Measurements from ENCODE around the gene ZSWIM1. TPM values are rescaled to one million over a fixed set of nuclear protein-coding genes. Genes with fewer than 3 reads are reported as not detected.

Gene ZSWIM1
- total and polyA plus RNA-seq, 7 donors: 3.6 to 9.4 (median 6.5) TPM

DNA sequence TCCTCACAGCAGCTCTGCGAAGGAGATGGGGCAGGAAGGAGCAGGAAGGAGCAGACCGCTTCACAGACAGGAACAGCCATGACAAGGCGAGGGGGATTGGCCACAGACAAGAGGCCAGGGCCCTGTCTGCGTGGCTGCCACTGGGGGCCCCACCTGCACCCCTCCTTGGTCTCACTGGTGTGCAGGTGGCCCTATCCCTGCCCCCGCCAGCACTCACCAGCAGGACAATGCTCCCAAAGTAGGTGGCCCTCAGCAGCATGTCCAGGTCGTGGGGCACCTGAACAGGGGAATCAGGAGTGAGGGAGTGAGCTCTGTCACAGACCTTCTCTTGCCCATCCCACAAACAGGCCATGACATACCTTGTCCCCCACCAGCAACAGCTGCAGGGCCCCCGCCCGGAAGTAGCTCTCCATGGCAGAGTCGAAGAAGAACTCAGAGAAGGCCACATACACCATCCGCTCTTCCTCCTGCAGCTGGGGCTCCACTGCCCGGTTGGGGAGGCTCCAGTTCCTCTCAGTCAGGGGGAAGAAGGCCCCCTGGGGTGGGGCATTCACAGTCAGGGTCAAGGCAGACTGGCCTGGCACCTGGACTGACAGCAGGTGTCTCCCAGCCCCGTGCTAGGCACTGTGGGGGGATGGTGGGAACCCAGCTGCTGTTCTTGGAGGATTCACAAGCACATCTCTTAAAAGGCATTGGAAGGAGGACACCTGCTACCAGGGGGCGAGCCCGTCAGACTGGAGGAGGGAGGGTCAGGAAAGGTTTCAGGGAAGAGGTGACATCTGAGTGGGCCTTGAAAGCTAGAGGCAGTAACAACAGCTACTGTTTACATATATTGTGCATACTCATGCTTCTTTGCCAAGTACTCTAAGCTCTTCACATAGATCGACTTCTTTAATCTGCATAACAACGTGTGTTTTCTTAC lies 23.8 kb downstream of the ZSWIM1 start:
- no peak for DNase-seq
- Histone ChIP-seq H3K36me3 (peaks cover 0 to 38% (median 6%) of the 10 kb centered on the region in 4 donors), H3K4me1 (no peaks in the 10 kb centered on the region), H3K4me3 (no peak overlapping the region), H3K9me3 (no peaks in the 10 kb centered on the region), H3K27ac (no peak overlapping the region), H3K27me3 (no peaks in the 10 kb centered on the region)
- intact Hi-C loops (cut with DNase I): no loop called here
- WGBS, 2 donors: 78 to 81% methylated on average over 16 of the region's 16 CpGs
- TF ChIP-seq EP300 (IDR thresholded peaks at IDR 0.05): no peak
- TF ChIP-seq, protein P1, sequence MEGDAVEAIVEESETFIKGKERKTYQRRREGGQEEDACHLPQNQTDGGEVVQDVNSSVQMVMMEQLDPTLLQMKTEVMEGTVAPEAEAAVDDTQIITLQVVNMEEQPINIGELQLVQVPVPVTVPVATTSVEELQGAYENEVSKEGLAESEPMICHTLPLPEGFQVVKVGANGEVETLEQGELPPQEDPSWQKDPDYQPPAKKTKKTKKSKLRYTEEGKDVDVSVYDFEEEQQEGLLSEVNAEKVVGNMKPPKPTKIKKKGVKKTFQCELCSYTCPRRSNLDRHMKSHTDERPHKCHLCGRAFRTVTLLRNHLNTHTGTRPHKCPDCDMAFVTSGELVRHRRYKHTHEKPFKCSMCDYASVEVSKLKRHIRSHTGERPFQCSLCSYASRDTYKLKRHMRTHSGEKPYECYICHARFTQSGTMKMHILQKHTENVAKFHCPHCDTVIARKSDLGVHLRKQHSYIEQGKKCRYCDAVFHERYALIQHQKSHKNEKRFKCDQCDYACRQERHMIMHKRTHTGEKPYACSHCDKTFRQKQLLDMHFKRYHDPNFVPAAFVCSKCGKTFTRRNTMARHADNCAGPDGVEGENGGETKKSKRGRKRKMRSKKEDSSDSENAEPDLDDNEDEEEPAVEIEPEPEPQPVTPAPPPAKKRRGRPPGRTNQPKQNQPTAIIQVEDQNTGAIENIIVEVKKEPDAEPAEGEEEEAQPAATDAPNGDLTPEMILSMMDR (IDR thresholded peaks at IDR 0.05): no peak
- TF ChIP-seq POLR2AphosphoS5 (IDR thresholded peaks at IDR 0.05): no peak
- TF ChIP-seq POLR2A (IDR thresholded peaks at IDR 0.05): no peak

DNA sequence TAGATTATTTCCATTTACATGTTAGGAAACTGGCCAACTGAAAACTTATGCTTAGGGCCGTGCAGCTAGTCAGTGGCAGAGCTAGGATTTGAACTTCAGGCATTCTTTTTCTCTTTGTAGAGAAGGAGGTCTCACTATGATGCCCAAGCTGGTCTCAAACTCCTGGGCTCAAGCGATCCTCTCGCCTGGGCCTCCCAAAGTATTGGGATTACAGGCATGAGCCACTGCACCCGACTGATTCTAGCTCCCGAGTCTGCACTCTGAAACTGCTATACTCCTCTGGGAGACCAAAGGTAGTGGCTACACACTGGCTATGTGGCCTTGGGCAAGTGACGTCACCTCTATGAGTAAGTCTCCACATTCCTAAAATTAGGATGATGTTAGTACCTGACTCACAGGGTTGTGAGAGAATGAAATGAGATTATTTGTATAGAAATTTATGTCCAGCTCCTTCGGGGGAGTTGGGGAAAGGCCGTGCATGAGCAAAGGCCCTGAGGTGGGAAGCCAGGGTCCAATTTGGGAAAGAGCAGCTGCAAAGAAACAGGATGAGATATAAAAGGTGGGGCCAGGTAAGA lies 24.6 kb downstream of the ZSWIM1 start:
- no peak overlapping the region for H3K27ac ChIP-seq
- H3K4me1 ChIP-seq: no peaks in the 10 kb centered on the region
- no peaks in the 10 kb centered on the region for H3K27me3 ChIP-seq
- WGBS, 2 donors: 90 to 91% methylated on average over 8 of the region's 8 CpGs
- no peak overlapping the region for H3K4me3 ChIP-seq
- intact Hi-C loops (cut with DNase I): no loop called here
- DNase-seq: no peak
- H3K9me3 ChIP-seq: no peaks in the 10 kb centered on the region
- TF ChIP-seq, protein P1 (IDR thresholded peaks at IDR 0.05): no peak
- TF ChIP-seq POLR2AphosphoS5 (IDR thresholded peaks at IDR 0.05) (no peak), EP300 (IDR thresholded peaks at IDR 0.05) (no peak), POLR2A (IDR thresholded peaks at IDR 0.05) (no peak)
- H3K36me3 ChIP-seq: peaks cover 0 to 32% (median 6%) of the 10 kb centered on the region in 4 donors

DNA sequence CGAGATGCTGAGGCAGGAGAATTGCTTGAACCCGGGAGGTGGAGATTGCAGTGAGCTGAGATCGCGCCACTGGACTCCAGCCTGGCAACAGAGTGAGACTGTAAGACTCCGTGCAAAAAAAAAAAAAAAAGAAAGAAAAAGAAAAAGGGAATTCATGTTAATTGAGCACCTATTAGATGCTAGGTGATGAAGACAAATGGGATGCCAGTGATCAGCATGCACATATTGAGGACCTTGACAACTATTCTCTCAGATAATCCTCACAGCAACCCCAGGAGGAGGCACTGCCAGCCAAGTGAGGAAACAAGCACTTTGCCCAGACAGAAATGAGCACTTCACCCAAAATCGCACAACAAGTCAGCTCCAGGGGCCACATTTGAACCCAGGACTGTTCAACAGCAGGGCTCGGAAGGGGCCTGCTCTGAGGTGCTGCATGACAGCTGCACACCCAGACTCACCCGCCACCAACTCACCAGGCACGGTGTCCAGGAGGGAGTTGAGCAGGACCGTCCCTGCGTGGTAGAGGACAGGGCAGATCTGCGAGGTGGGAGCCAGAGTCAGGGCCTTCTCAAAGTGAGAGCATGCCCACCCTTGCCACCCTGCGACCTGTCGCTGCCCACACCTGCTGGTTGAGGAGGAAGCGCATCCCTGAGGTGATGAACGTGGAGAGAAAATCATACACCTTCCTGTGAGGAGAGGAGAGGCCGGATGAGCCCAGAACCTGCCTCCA lies 26.4 kb downstream of the ZSWIM1 start:
- 93 to 95% methylated on average over 17 of the region's 17 CpGs for WGBS, 2 donors
- TF ChIP-seq EP300 (IDR thresholded peaks at IDR 0.05) (no peak), POLR2A (IDR thresholded peaks at IDR 0.05) (no peak), POLR2AphosphoS5 (IDR thresholded peaks at IDR 0.05) (no peak)
- TF ChIP-seq, protein P1 (IDR thresholded peaks at IDR 0.05): no peak
- H3K36me3 ChIP-seq: peaks cover 0 to 22% (median 6%) of the 10 kb centered on the region in 4 donors
- DNase-seq: no peak
- no peak overlapping the region for H3K27ac ChIP-seq
- no peak overlapping the region for H3K4me3 ChIP-seq
- no peaks in the 10 kb centered on the region for H3K9me3 ChIP-seq
- no peaks in the 10 kb centered on the region for H3K27me3 ChIP-seq
- intact Hi-C loops (cut with DNase I): no loop called here
- peaks cover 0 to 14% (median 13%) of the 10 kb centered on the region in 4 donors for H3K4me1 ChIP-seq

DNA sequence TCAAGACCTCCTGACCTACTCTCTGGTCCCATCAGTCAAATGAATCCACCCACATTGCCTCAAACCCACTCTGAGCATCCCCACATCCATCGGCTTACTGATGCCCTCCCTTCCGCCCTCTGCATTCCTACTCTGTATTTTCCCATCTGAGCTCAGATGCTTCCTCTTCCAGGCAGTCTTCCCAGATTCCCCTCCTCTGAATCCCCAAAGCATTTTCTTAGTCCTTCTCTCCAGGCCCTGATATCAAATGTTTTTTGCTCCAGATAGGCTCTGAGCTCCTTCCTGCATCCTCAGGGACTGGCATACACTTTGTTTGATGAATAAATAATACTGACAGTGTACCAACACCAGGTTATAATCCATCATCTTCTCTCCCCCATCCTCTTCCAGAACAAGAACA lies 27.1 kb downstream of the ZSWIM1 start:
- Histone ChIP-seq H3K27ac (no peak overlapping the region), H3K36me3 (peaks cover 0 to 22% (median 6%) of the 10 kb centered on the region in 4 donors), H3K4me3 (no peak overlapping the region), H3K4me1 (peaks cover 0 to 20% (median 19%) of the 10 kb centered on the region in 4 donors), H3K27me3 (no peaks in the 10 kb centered on the region), H3K9me3 (no peaks in the 10 kb centered on the region)
- TF ChIP-seq POLR2A (IDR thresholded peaks at IDR 0.05) (no peak), EP300 (IDR thresholded peaks at IDR 0.05) (no peak), POLR2AphosphoS5 (IDR thresholded peaks at IDR 0.05) (no peak)
- TF ChIP-seq, protein P1 (IDR thresholded peaks at IDR 0.05): no peak
- no peak for DNase-seq
- intact Hi-C loops (cut with DNase I): no loop called here
- WGBS, 2 donors: 92 to 94% methylated on average over 2 of the region's 2 CpGs

Data from sigmoid colon (tissue), 7 donors.